ENCODE data around the gene GNS.

- TF ChIP-seq POLR2A (IDR thresholded peaks at IDR 0.05; ENCODE audit: low read depth, low read length) (no peak), POLR2AphosphoS5 (IDR thresholded peaks at IDR 0.05; ENCODE audit: low read depth, low read length) (no peak), TAF1 (IDR thresholded peaks at IDR 0.05; ENCODE audit: borderline replicate concordance, low read depth, low read length) (no peak)
These were observed 67.2 kb downstream of the GNS start for GRCh38 chr12:64691795-64692583.

Measured in GM12892 (cell line).